Glomerular visceral epithelial cell (primary cell): ENCODE measurements around the gene SASH3.
"Not testable (repeated sequence)": the region's sequence is repeated elsewhere in the genome, so short reads cannot be mapped to it uniquely, and the experiment has no call there.

Experiments
- DNase-seq: peaks from one replicate; pipeline ENCODE4 v3.0.0-alpha.2; 2016; ENCODE audit errors: extremely low spot score

The SASH3 gene

GRCh38 chrX:129779747-129780146, at the start of gene SASH3:
Gene SASH3 (plus strand): TSS chrX:129779949. CDS start chrX:129780098, 149 bp downstream.
- DNase-seq = no peak

- DNase-seq = no peak
These were observed 48.5 kb upstream of the SASH3 start for GRCh38 chrX:129731228-129731627.

- no peak for DNase-seq
These were observed 46.9 kb upstream of the SASH3 start for GRCh38 chrX:129732857-129733256.

- no peak for DNase-seq
These were observed 46.4 kb upstream of the SASH3 start for GRCh38 chrX:129733335-129733734.

GRCh38 chrX:129736491-129736890, 43.3 kb upstream of the SASH3 start:
- no peak for DNase-seq

- DNase-seq = no peak
These were observed 41.8 kb upstream of the SASH3 start for GRCh38 chrX:129737916-129738315.

- no peak for DNase-seq
These were observed 41.1 kb upstream of the SASH3 start, which contains the start of gene XPNPEP2 for GRCh38 chrX:129738466-129739308. Gene XPNPEP2 (plus strand): TSS chrX:129738979. CDS start chrX:129739214, 235 bp downstream.

GRCh38 chrX:129739578-129739977, 40.2 kb upstream of the SASH3 start:
- no peak for DNase-seq

- no peak for DNase-seq
These were observed 37.6 kb upstream of the SASH3 start for GRCh38 chrX:129741880-129742758.

GRCh38 chrX:129742759-129743152, 37.0 kb upstream of the SASH3 start:
- not testable (repeated sequence) for DNase-seq

- no peak for DNase-seq
These were observed 35.9 kb upstream of the SASH3 start for GRCh38 chrX:129743821-129744220.

GRCh38 chrX:129744861-129745321, 34.9 kb upstream of the SASH3 start:
- DNase-seq = no peak

- no peak for DNase-seq
These were observed 32.9 kb upstream of the SASH3 start for GRCh38 chrX:129746557-129747470.

GRCh38 chrX:129747533-129747932, 32.2 kb upstream of the SASH3 start:
- DNase-seq = no peak

GRCh38 chrX:129748305-129748704, 31.4 kb upstream of the SASH3 start:
- no peak for DNase-seq

GRCh38 chrX:129749069-129749468, 30.7 kb upstream of the SASH3 start:
- no peak for DNase-seq

- no peak for DNase-seq
These were observed 28.8 kb upstream of the SASH3 start for GRCh38 chrX:129750971-129751370.

GRCh38 chrX:129754056-129755024, 25.4 kb upstream of the SASH3 start:
- DNase-seq = no peak

GRCh38 chrX:129755779-129756650, 23.7 kb upstream of the SASH3 start:
- no peak for DNase-seq
